Panc1 (cell line): Measurements from ENCODE around the gene CBLN1.

ENCODE experiments used
- CTCF ChIP-seq: fragments of 450-650 bp; IDR thresholded peaks from 2 replicates; pipeline ENCODE4 v1.5.1; 2017; ENCODE audit warnings: mild to moderate bottlenecking
- POLR2AphosphoS5 ChIP-seq: IDR thresholded peaks from 2 replicates; pipeline ENCODE4 v1.6.1; 2012; ENCODE audit warnings: mild to moderate bottlenecking, low read depth, low read length, moderate library complexity
- SIN3A ChIP-seq: IDR thresholded peaks from 2 replicates; pipeline ENCODE4 v1.6.1; 2012; ENCODE audit warnings: low read depth, mild to moderate bottlenecking, low read length, moderate library complexity, borderline replicate concordance; ENCODE audit not compliant: insufficient read depth

GRCh38 chr16:49269201-49269600 is 12.4 kb downstream of the CBLN1 start:
- no peak for TF ChIP-seq CTCF
- TF ChIP-seq SIN3A = no peak
- TF ChIP-seq POLR2AphosphoS5 = no peak
